Activated T-cell treated with anti-CD3 and anti-CD28 coated beads for 48 hours (primary cell): Measurements from ENCODE around the gene ITGAX.
A peak's percentile ranks its signal among the peaks of the same experiment; 100 is the strongest.

Source experiments
- DNase-seq: peaks from one replicate; pipeline ENCODE4 v3.0.0-alpha.2; 2020; ENCODE audit warnings: low read depth

ITGAX gene

GRCh38 chr16:31373235-31373634, 18.3 kb downstream of the ITGAX start:
- no peak for DNase-seq

GRCh38 chr16:31375231-31375630, 20.3 kb downstream of the ITGAX start:
- DNase-seq: no peak

- no peak for DNase-seq
These were observed 21.7 kb downstream of the ITGAX start for GRCh38 chr16:31376705-31377104.

GRCh38 chr16:31377210-31377903, 22.4 kb downstream of the ITGAX start:
- DNase-seq: no peak

GRCh38 chr16:31380201-31380600, 25.2 kb downstream of the ITGAX start:
- no peak for DNase-seq

- DNase-seq: peak; percentile 63
These were observed 27.6 kb downstream of the ITGAX start for GRCh38 chr16:31382485-31383161.

- no peak for DNase-seq
These were observed 30.7 kb downstream of the ITGAX start for GRCh38 chr16:31385680-31386079.

GRCh38 chr16:31386157-31386984, 31.4 kb downstream of the ITGAX start:
- peak; percentile 12 for DNase-seq

GRCh38 chr16:31388535-31388934, 33.6 kb downstream of the ITGAX start:
- no peak for DNase-seq

- no peak for DNase-seq
These were observed 35.6 kb downstream of the ITGAX start for GRCh38 chr16:31390504-31391041.

GRCh38 chr16:31393056-31393455, 38.1 kb downstream of the ITGAX start, which contains the start of gene ITGAD:
ITGAD (plus strand) TSS chr16:31393335; CDS start chr16:31393361, 26 bp downstream.
- no peak for DNase-seq

- no peak for DNase-seq
These were observed 40.7 kb downstream of the ITGAX start for GRCh38 chr16:31395647-31396046.

- no peak for DNase-seq
These were observed 42.2 kb downstream of the ITGAX start for GRCh38 chr16:31397096-31397660.

- DNase-seq: no peak
These were observed 42.7 kb downstream of the ITGAX start for GRCh38 chr16:31397701-31398100.

GRCh38 chr16:31400191-31400590, 45.2 kb downstream of the ITGAX start:
- no peak for DNase-seq

- DNase-seq: no peak
These were observed 46.5 kb downstream of the ITGAX start for GRCh38 chr16:31401436-31401835.

GRCh38 chr16:31402687-31403086, 47.7 kb downstream of the ITGAX start:
- no peak for DNase-seq

GRCh38 chr16:31403590-31404352, 48.8 kb downstream of the ITGAX start:
- DNase-seq: no peak

- no peak for DNase-seq
These were observed 49.5 kb downstream of the ITGAX start for GRCh38 chr16:31404353-31405064.

- no peak for DNase-seq
These were observed 52.4 kb downstream of the ITGAX start for GRCh38 chr16:31407406-31407805.

GRCh38 chr16:31409433-31409832, 54.5 kb downstream of the ITGAX start:
- DNase-seq: no peak
